GM12873 (cell line): ENCODE measurements around the gene GTF2B.

Experiments
- CTCF ChIP-seq: IDR thresholded peaks from 2 replicates; pipeline ENCODE4 v1.5.1; 2012; ENCODE audit warnings: low read depth, mild to moderate bottlenecking, moderate library complexity, low read length, control low read depth; ENCODE audit not compliant: insufficient read depth; ENCODE audit errors: missing control alignments

The GTF2B gene

GRCh38 chr1:88851303-88852063 lies 39.9 kb downstream of the GTF2B start:
- TF ChIP-seq CTCF: no peak

GRCh38 chr1:88847643-88848042 lies 43.7 kb downstream of the GTF2B start:
- no peak for TF ChIP-seq CTCF

- no peak for TF ChIP-seq CTCF
Observed at GRCh38 chr1:88825721-88826120, 65.6 kb downstream of the GTF2B start.

- TF ChIP-seq CTCF: no peak
Observed at GRCh38 chr1:88813471-88813870, 77.9 kb downstream of the GTF2B start.

GRCh38 chr1:88812366-88812765 lies 79.0 kb downstream of the GTF2B start:
- TF ChIP-seq CTCF: no peak

- TF ChIP-seq CTCF: no peak
Observed at GRCh38 chr1:88803444-88803843, 87.9 kb downstream of the GTF2B start.

GRCh38 chr1:88802950-88803349 lies 88.4 kb downstream of the GTF2B start:
- no peak for TF ChIP-seq CTCF
